HCT116 (cell line): ENCODE data around the gene RAI2.

Source experiments
- CEBPB ChIP-seq: IDR thresholded peaks from 2 replicates; pipeline ENCODE4 v1.6.1; 2012; ENCODE audit warnings: low read depth
- CTCF ChIP-seq, 3 experiments: fragments of 200-600 bp in 1 of 3; sonication (generic) in 1 of 3; IDR thresholded peaks in 2 of 3; conservative IDR thresholded peaks in 1 of 3; 2 replicates each; pipeline ENCODE4 v1.5.1; 2012 to 2017; ENCODE audit warnings: low read depth in 2 of 3, low read length in 2 of 3, antibody characterized with exemption in 1 of 3, borderline replicate concordance in 1 of 3, control low read depth in 1 of 3, mild to moderate bottlenecking in 1 of 3, mixed read lengths in 1 of 3, mixed run types in 1 of 3, moderate library complexity in 1 of 3; ENCODE audit not compliant: insufficient read depth in 1 of 3
- EZH2 ChIP-seq: fragments of 200-600 bp; sonication (generic); IDR thresholded peaks from 2 replicates; pipeline ENCODE4 v1.6.1; 2017; ENCODE audit warnings: antibody characterized with exemption, mixed run types
- JUND ChIP-seq: IDR thresholded peaks from 2 replicates; pipeline ENCODE4 v1.6.1; 2012
- POLR2A ChIP-seq: IDR thresholded peaks from 2 replicates; pipeline ENCODE4 v1.7.0; 2011; ENCODE audit warnings: borderline replicate concordance; ENCODE audit not compliant: insufficient read depth, insufficient read length; ENCODE audit errors: extremely low read depth
- POLR2AphosphoS5 ChIP-seq: IDR thresholded peaks from 2 replicates; pipeline ENCODE4 v1.6.1; 2011; ENCODE audit warnings: mild to moderate bottlenecking, low read depth, low read length, moderate library complexity
- RAD21 ChIP-seq: IDR thresholded peaks from 2 replicates; pipeline ENCODE4 v1.6.1; 2012; ENCODE audit warnings: low read depth, mild to moderate bottlenecking
- REST ChIP-seq: IDR thresholded peaks from 2 replicates; pipeline ENCODE4 v1.6.1; 2012; ENCODE audit warnings: low read depth
- SP1 ChIP-seq: IDR thresholded peaks from 2 replicates; pipeline ENCODE4 v1.6.1; 2012; ENCODE audit warnings: low read depth
- YY1 ChIP-seq: IDR thresholded peaks from 2 replicates; pipeline ENCODE4 v1.6.1; 2011; ENCODE audit warnings: low read length, low read depth, moderate library complexity, mild to moderate bottlenecking; ENCODE audit not compliant: insufficient replicate concordance; ENCODE audit errors: extremely low read depth
- ZBTB33 ChIP-seq: IDR thresholded peaks from 2 replicates; pipeline ENCODE4 v1.6.1; 2011; ENCODE audit warnings: mild to moderate bottlenecking, low read length, moderate library complexity; ENCODE audit not compliant: insufficient replicate concordance; ENCODE audit errors: extremely low read depth
- ZNF274 ChIP-seq: fragments of 200-500 bp; sonication (Bioruptor generic); IDR thresholded peaks from 2 replicates; pipeline ENCODE4 v1.6.1; 2014; ENCODE audit warnings: mild to moderate bottlenecking, low read depth, low read length, inconsistent platforms
- TF ChIP-seq, protein P1 (sequence below): IDR thresholded peaks from 2 replicates; pipeline ENCODE4 v1.6.1; 2012

DNA sequence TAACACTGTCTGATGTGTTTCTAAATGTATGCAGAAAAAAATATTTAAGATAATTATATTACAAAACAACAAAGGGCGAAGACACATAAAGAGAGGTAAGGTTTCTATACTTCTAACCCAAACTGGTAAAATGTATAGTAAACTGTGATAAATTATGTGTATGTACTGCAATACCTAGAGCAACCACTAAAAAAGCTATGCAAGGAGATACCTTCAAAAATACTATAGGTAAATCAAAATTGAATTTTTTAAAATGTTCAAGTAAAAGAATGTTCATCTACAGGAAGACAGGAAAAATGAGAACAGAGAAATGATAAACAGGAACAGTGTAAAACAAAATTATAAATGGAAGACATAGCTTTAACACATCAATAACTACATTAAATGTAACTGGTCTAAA lies 27.3 kb upstream of the RAI2 start:
- TF ChIP-seq CEBPB (no peak), POLR2A (no peak), POLR2AphosphoS5 (no peak), CTCF (IDR thresholded peaks at IDR 0.05 in 2 of 3, conservative IDR thresholded peaks at IDR 0.05 in 1 of 3; ENCODE audit: borderline replicate concordance in 1 of 3, insufficient read depth in 1 of 3, low read depth in 2 of 3, low read length in 2 of 3) (no peak; a peak in 1 of 6 replicates), YY1 (no peak), RAD21 (no peak), EZH2 (no peak), REST (no peak), SP1 (no peak), ZNF274 (no peak), ZBTB33 (no peak), JUND (no peak)
- TF ChIP-seq, protein P1, sequence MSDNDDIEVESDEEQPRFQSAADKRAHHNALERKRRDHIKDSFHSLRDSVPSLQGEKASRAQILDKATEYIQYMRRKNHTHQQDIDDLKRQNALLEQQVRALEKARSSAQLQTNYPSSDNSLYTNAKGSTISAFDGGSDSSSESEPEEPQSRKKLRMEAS: no peak
